Measurements from ENCODE around the gene SLC16A3. TPM values are rescaled to one million over a fixed set of nuclear protein-coding genes. Genes with fewer than 3 reads are reported as not detected.

SLC16A3 gene
- total and polyA plus RNA-seq, 2 of the 8 experiments (the other 6 are each of a cell fraction or from before 2014, with no cell fraction given): 3.8 to 8.7 TPM

- H3K4me1 ChIP-seq (replicated peaks in 1 of 4; ENCODE audit: control insufficient read depth in 3 of 4, insufficient read depth in 4 of 4, low read length in 3 of 4): no peaks in the 10 kb centered on the region
- H3K23me2 ChIP-seq (ENCODE audit: low read depth, low read length): no peaks in the 10 kb centered on the region
- peaks cover 0 to 2% (median 1%) of the 10 kb centered on the region in 4 experiments; a peak in 3 of 7 replicates for H3K27me3 ChIP-seq (replicated peaks in 1 of 4; ENCODE audit: control insufficient read depth in 3 of 4, extremely low read depth in 1 of 4, insufficient read depth in 3 of 4, low read length in 3 of 4)
- H3K4ac ChIP-seq (replicated peaks; ENCODE audit: insufficient read length, low read depth, low read length): no peak overlapping the region
- no peak overlapping the region for H3K4me3 ChIP-seq (ENCODE audit: extremely low read depth in 1 of 4, insufficient read depth in 2 of 4, low read depth in 3 of 4, low read length in 4 of 4)
- H3K9ac ChIP-seq (replicated peaks in 1 of 4; ENCODE audit: extremely low read depth in 1 of 4, low read depth in 3 of 4, low read length in 3 of 4): no peak overlapping the region
- no peak overlapping the region for H2BK5ac ChIP-seq (ENCODE audit: low read depth, low read length)
- H4K8ac ChIP-seq (ENCODE audit: extremely low read depth, insufficient read depth, low read length): no peak overlapping the region
- H2BK12ac ChIP-seq (ENCODE audit: low read depth, low read length): no peak overlapping the region
- no peak overlapping the region for H3K4me2 ChIP-seq (ENCODE audit: insufficient read depth in 1 of 2, low read depth in 2 of 2, low read length in 2 of 2)
- H3K23ac ChIP-seq (ENCODE audit: insufficient read length): no peak overlapping the region
- no peaks in the 10 kb centered on the region for H3K79me2 ChIP-seq (ENCODE audit: control insufficient read depth in 1 of 2, insufficient read depth in 2 of 2, low read length in 2 of 2)
- H3K27ac ChIP-seq (ENCODE audit: low read depth, low read length): no peak overlapping the region
- POLR2A ChIA-PET (ENCODE audit: partially characterized antibody): no interaction called here
- H3K79me1 ChIP-seq (ENCODE audit: low read depth, low read length): no peaks in the 10 kb centered on the region
- CTCF ChIA-PET (ENCODE audit: partially characterized antibody): interaction anchor here (0.8 to 1.5 kb wide), 2 partner anchors 13 to 365 kb away, joined by 3 read pairs; no protein-coding TSS in a partner anchor
- WGBS, 2 experiments (ENCODE audit: extremely low coverage in 1 of 2, insufficient coverage in 1 of 2, insufficient read length in 1 of 2, insufficient replicate concordance in 2 of 2, low coverage in 1 of 2, low lambda C conversion rate in 2 of 2, missing lambda C conversion rate in 1 of 2): 87% methylated on average over 5 of the region's 5 CpGs; no CpG with 5 or more reads in 1 of the 2 experiments
- H4K20me1 ChIP-seq (replicated peaks in 1 of 2; ENCODE audit: control insufficient read depth in 1 of 2, insufficient read depth in 2 of 2, low read length in 2 of 2): peaks cover 5 to 13% of the 10 kb centered on the region in 2 experiments
- no peaks in the 10 kb centered on the region for H3K9me3 ChIP-seq (ENCODE audit: insufficient read depth in 2 of 2, low read depth in 1 of 2, low read length in 1 of 2)
- 0 out of 8 replicates have a peak, but pooled peaks cover 0 to 3% (median 0%) of the 10 kb centered on the region in 4 experiments for H3K36me3 ChIP-seq (ENCODE audit: control insufficient read depth in 2 of 4, insufficient read depth in 4 of 4, low read length in 3 of 4)
- H2BK20ac ChIP-seq (ENCODE audit: low read length): no peak overlapping the region
- no peak overlapping the region for H2BK120ac ChIP-seq (replicated peaks; ENCODE audit: low read depth, low read length)
- no peak overlapping the region for H2BK15ac ChIP-seq (ENCODE audit: low read length)
- FAIRE-seq: no peak
- H3K14ac ChIP-seq (ENCODE audit: insufficient read length): no peak overlapping the region
- H2AFZ ChIP-seq (ENCODE audit: low read length): no peak overlapping the region
- H3K56ac ChIP-seq (replicated peaks; ENCODE audit: insufficient read length, low read depth, low read length): no peak overlapping the region
- no peak overlapping the region for H4K5ac ChIP-seq (ENCODE audit: insufficient read length, low read depth, low read length)
- H3K18ac ChIP-seq (ENCODE audit: extremely low read depth, low read length): no peak overlapping the region
- H2AK5ac ChIP-seq (ENCODE audit: low read depth, low read length): no peak overlapping the region
- H4K91ac ChIP-seq (replicated peaks; ENCODE audit: insufficient read length, low read length): no peak overlapping the region
- no peak for DNase-seq (ENCODE audit: low read depth in 1 of 2, low spot score in 2 of 2)
- TF ChIP-seq POLR2AphosphoS5 (IDR thresholded peaks at IDR 0.05; ENCODE audit: low read depth, low read length) (no peak), CTBP2 (IDR thresholded peaks at IDR 0.05; ENCODE audit: borderline replicate concordance, insufficient read depth, insufficient read length, low read length) (no peak)
Measured at GRCh38 chr17:82184761-82185160, 44.1 kb upstream of the SLC16A3 start.

Measured in H1 (cell line).